ENCODE data around the gene CHKA.

Gene CHKA

GRCh38 chr11:68020575-68020974, 100.6 kb downstream of the CHKA start:
- TF ChIP-seq CTCF (conservative IDR thresholded peaks at IDR 0.05; ENCODE audit: control insufficient read depth, insufficient read depth, low read depth, low read length): peak; percentile 42
- DNase-seq (ENCODE audit: low read depth): no peak
- no peak overlapping the region for H3K4me3 ChIP-seq (ENCODE audit: control insufficient read depth, low read depth, low read length)

- DNase-seq (ENCODE audit: low read depth): no peak
These were observed 101.7 kb downstream of the CHKA start for GRCh38 chr11:68019486-68019885.

GRCh38 chr11:68018730-68019190, 102.4 kb downstream of the CHKA start:
- no peak for DNase-seq (ENCODE audit: low read depth)
- TF ChIP-seq CTCF (conservative IDR thresholded peaks at IDR 0.05; ENCODE audit: control insufficient read depth, insufficient read depth, low read depth, low read length): no peak
- no peak overlapping the region for H3K4me3 ChIP-seq (ENCODE audit: control insufficient read depth, low read depth, low read length)

More at GRCh38 chr11:68019486-68019885, 101.7 kb downstream of the CHKA start:
- H3K4me3 ChIP-seq (ENCODE audit: control insufficient read depth, low read depth, low read length): no peak overlapping the region
- TF ChIP-seq CTCF (conservative IDR thresholded peaks at IDR 0.05; ENCODE audit: control insufficient read depth, insufficient read depth, low read depth, low read length): no peak

- DNase-seq (ENCODE audit: low read depth): no peak
- H3K4me3 ChIP-seq (ENCODE audit: control insufficient read depth, low read depth, low read length): no peak overlapping the region
- no peak for TF ChIP-seq CTCF (conservative IDR thresholded peaks at IDR 0.05; ENCODE audit: control insufficient read depth, insufficient read depth, low read depth, low read length)
These were observed 103.0 kb downstream of the CHKA start for GRCh38 chr11:68017980-68018729.

- no peak for DNase-seq (ENCODE audit: low read depth)
- H3K4me3 ChIP-seq (ENCODE audit: control insufficient read depth, low read depth, low read length): no peak overlapping the region
- TF ChIP-seq CTCF (conservative IDR thresholded peaks at IDR 0.05; ENCODE audit: control insufficient read depth, insufficient read depth, low read depth, low read length): no peak
These were observed 104.0 kb downstream of the CHKA start for GRCh38 chr11:68016904-68017817.

GRCh38 chr11:68016161-68016903, 104.9 kb downstream of the CHKA start:
- no peak for TF ChIP-seq CTCF (conservative IDR thresholded peaks at IDR 0.05; ENCODE audit: control insufficient read depth, insufficient read depth, low read depth, low read length)
- no peak overlapping the region for H3K4me3 ChIP-seq (ENCODE audit: control insufficient read depth, low read depth, low read length)
- DNase-seq (ENCODE audit: low read depth): no peak

Measured in fibroblast of mammary gland (primary cell).